Neural cell (in vitro differentiated cells): ENCODE data around the gene KCNAB1. TPM values are rescaled to one million over a fixed set of nuclear protein-coding genes. Genes with fewer than 3 reads are reported as not detected.

Experiments
- H2AFZ ChIP-seq: fragments of 200-600, 300-800 bp; sonication (generic), shearing (Covaris generic); 2 replicates; pipeline ENCODE4 v1.6.0; 2014; ENCODE audit warnings: low read depth, mild to moderate bottlenecking, antibody characterized with exemption, low read length, moderate library complexity
- H3F3A ChIP-seq: fragments of 200-600 bp; shearing (Covaris generic); 2 replicates; pipeline ENCODE4 v1.6.1; 2016; ENCODE audit warnings: mild to moderate bottlenecking, moderate library complexity, mixed read lengths, antibody characterized with exemption, low read length; ENCODE audit not compliant: insufficient read depth, poor library complexity, severe bottlenecking
- H3K27ac ChIP-seq: fragments of 200-600, 300-800 bp; sonication (generic), shearing (Covaris generic); 2 replicates; pipeline ENCODE4 v1.5.1; 2014; ENCODE audit warnings: mild to moderate bottlenecking, low read length, moderate library complexity
- H3K27me3 ChIP-seq: fragments of 300-800, 200-600 bp; sonication (generic), shearing (Covaris generic); 2 replicates; pipeline ENCODE4 v1.6.0; 2014; ENCODE audit warnings: mild to moderate bottlenecking, low read depth, low read length, moderate library complexity; ENCODE audit not compliant: insufficient read depth
- H3K36me3 ChIP-seq: fragments of 300-800, 200-600 bp; sonication (generic), shearing (Covaris generic); 2 replicates; pipeline ENCODE4 v1.5.1; 2014; ENCODE audit warnings: mild to moderate bottlenecking, antibody characterized with exemption, low read length, moderate library complexity; ENCODE audit not compliant: insufficient read depth
- H3K4me2 ChIP-seq: fragments of 300-800, 200-600 bp; sonication (generic), shearing (Covaris generic); 2 replicates; pipeline ENCODE4 v1.6.0; 2014; ENCODE audit warnings: mild to moderate bottlenecking, low read length
- H3K4me3 ChIP-seq: fragments of 300-800, 200-600 bp; sonication (generic), shearing (Covaris generic); 2 replicates; pipeline ENCODE4 v1.5.1; 2014; ENCODE audit warnings: mild to moderate bottlenecking, low read length, moderate library complexity
- H3K79me2 ChIP-seq: fragments of 200-600 bp; shearing (Covaris generic); replicated peaks from 2 replicates; pipeline ENCODE4 v1.6.0; 2014; ENCODE audit warnings: mild to moderate bottlenecking, low read length, moderate library complexity; ENCODE audit not compliant: insufficient read depth
- H3K9ac ChIP-seq: fragments of 300-800, 200-600 bp; sonication (generic), shearing (Covaris generic); 2 replicates; pipeline ENCODE4 v1.6.1; 2016; ENCODE audit warnings: mild to moderate bottlenecking, low read length, mixed read lengths
- H3K9me2 ChIP-seq: fragments of 200-600 bp; shearing (Covaris generic); 2 replicates; pipeline ENCODE4 v1.6.1; 2016; ENCODE audit warnings: mild to moderate bottlenecking, low read length, mixed read lengths; ENCODE audit not compliant: insufficient read depth
- H3K9me3 ChIP-seq: fragments of 200-600, 300-800 bp; sonication (generic), shearing (Covaris generic); 2 replicates; pipeline ENCODE4 v1.6.1; 2016; ENCODE audit warnings: mild to moderate bottlenecking, mixed run types, low read length, moderate library complexity, mixed read lengths
- H4K20me1 ChIP-seq: fragments of 200-600 bp; shearing (Covaris generic); 2 replicates; pipeline ENCODE4 v1.6.1; 2016; ENCODE audit warnings: mild to moderate bottlenecking, mixed run types; ENCODE audit not compliant: insufficient read depth
- EP300 ChIP-seq: fragments of 450-650 bp; conservative IDR thresholded peaks from 2 replicates; pipeline ENCODE4 v1.6.1; 2014; ENCODE audit warnings: antibody characterized with exemption, mild to moderate bottlenecking, moderate library complexity; ENCODE audit not compliant: poor library complexity, severe bottlenecking
- EZH2 ChIP-seq: fragments of 200-600, 300-800 bp; shearing (Covaris generic), sonication (generic); IDR thresholded peaks from 2 replicates; pipeline ENCODE4 v1.6.1; 2014; ENCODE audit warnings: antibody characterized with exemption, low read length, borderline replicate concordance, mild to moderate bottlenecking; ENCODE audit not compliant: insufficient read depth, poor library complexity, severe bottlenecking
- MXI1 ChIP-seq: fragments of 450-650 bp; conservative IDR thresholded peaks from 2 replicates; pipeline ENCODE4 v1.6.1; 2014; ENCODE audit warnings: antibody characterized with exemption, mild to moderate bottlenecking; ENCODE audit not compliant: poor library complexity, severe bottlenecking
- POLR2AphosphoS5 ChIP-seq: IDR thresholded peaks from 2 replicates; pipeline ENCODE4 v1.6.1; 2012
- RAD21 ChIP-seq: fragments of 450-650 bp; conservative IDR thresholded peaks from 2 replicates; pipeline ENCODE4 v1.6.1; 2014; ENCODE audit warnings: antibody characterized with exemption, mild to moderate bottlenecking, moderate library complexity
- SMC3 ChIP-seq: fragments of 450-650 bp; conservative IDR thresholded peaks from 2 replicates; pipeline ENCODE4 v1.6.1; 2014; ENCODE audit warnings: antibody characterized with exemption, mild to moderate bottlenecking, moderate library complexity; ENCODE audit not compliant: poor library complexity
- TAF1 ChIP-seq: IDR thresholded peaks from 2 replicates; pipeline ENCODE4 v1.6.1; 2012; ENCODE audit warnings: low read depth
- polyA plus RNA-seq: library from polyadenylated mRNA; depleted of rRNA; stranded (reverse); fragments of >200 nt; gene quantifications from 2 replicates; pipeline ENCODE4 v1.2.3, GENCODE V29; 2014
- TF ChIP-seq, protein P1 (sequence below): IDR thresholded peaks from 2 replicates; pipeline ENCODE4 v1.6.1; 2012; ENCODE audit warnings: borderline replicate concordance
- TF ChIP-seq, protein P2 (sequence below): fragments of 450-650 bp; IDR thresholded peaks from 2 replicates; pipeline ENCODE4 v1.5.1; 2014; ENCODE audit warnings: antibody characterized with exemption, mild to moderate bottlenecking, moderate library complexity; ENCODE audit not compliant: poor library complexity, severe bottlenecking

KCNAB1 gene
- polyA plus RNA-seq, 1 donor from 2014 or later, result 14.9 TPM

DNA sequence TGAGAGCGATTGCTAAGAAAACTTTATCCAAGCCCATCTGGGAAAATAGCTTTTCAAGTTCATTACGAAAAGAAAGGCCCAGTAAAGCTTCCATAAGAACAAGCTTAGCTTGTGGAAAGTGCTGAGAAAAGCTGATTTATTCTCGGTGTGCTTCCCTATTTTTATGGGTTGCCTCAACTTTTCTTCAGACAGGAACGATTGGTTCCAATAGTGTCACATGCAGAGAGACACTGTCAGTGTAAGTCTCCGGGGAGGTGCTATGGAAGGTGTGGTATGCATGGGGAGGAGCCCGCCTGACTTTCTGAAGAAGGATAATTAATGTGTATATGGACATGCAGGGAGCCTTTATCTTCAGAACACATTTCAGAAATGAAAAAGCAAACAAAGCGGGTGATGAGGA is 257.3 kb downstream of the KCNAB1 start:
- Histone ChIP-seq H3K27me3 (no peaks in the 10 kb centered on the region), H3K36me3 (no peaks in the 10 kb centered on the region), H3K4me2 (no peak overlapping the region), H3K4me3 (no peak overlapping the region), H4K20me1 (no peaks in the 10 kb centered on the region), H3F3A (no peaks in the 10 kb centered on the region), H3K9me2 (no peaks in the 10 kb centered on the region), H2AFZ (no peak overlapping the region), H3K9me3 (no peaks in the 10 kb centered on the region), H3K79me2 (no peaks in the 10 kb centered on the region), H3K27ac (no peak overlapping the region), H3K9ac (no peak overlapping the region)
- TF ChIP-seq TAF1 (no peak), SMC3 (no peak), POLR2AphosphoS5 (no peak), MXI1 (no peak), RAD21 (no peak), EP300 (no peak)
- TF ChIP-seq, protein P1, sequence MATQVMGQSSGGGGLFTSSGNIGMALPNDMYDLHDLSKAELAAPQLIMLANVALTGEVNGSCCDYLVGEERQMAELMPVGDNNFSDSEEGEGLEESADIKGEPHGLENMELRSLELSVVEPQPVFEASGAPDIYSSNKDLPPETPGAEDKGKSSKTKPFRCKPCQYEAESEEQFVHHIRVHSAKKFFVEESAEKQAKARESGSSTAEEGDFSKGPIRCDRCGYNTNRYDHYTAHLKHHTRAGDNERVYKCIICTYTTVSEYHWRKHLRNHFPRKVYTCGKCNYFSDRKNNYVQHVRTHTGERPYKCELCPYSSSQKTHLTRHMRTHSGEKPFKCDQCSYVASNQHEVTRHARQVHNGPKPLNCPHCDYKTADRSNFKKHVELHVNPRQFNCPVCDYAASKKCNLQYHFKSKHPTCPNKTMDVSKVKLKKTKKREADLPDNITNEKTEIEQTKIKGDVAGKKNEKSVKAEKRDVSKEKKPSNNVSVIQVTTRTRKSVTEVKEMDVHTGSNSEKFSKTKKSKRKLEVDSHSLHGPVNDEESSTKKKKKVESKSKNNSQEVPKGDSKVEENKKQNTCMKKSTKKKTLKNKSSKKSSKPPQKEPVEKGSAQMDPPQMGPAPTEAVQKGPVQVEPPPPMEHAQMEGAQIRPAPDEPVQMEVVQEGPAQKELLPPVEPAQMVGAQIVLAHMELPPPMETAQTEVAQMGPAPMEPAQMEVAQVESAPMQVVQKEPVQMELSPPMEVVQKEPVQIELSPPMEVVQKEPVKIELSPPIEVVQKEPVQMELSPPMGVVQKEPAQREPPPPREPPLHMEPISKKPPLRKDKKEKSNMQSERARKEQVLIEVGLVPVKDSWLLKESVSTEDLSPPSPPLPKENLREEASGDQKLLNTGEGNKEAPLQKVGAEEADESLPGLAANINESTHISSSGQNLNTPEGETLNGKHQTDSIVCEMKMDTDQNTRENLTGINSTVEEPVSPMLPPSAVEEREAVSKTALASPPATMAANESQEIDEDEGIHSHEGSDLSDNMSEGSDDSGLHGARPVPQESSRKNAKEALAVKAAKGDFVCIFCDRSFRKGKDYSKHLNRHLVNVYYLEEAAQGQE, result no peak
- TF ChIP-seq, protein P2, sequence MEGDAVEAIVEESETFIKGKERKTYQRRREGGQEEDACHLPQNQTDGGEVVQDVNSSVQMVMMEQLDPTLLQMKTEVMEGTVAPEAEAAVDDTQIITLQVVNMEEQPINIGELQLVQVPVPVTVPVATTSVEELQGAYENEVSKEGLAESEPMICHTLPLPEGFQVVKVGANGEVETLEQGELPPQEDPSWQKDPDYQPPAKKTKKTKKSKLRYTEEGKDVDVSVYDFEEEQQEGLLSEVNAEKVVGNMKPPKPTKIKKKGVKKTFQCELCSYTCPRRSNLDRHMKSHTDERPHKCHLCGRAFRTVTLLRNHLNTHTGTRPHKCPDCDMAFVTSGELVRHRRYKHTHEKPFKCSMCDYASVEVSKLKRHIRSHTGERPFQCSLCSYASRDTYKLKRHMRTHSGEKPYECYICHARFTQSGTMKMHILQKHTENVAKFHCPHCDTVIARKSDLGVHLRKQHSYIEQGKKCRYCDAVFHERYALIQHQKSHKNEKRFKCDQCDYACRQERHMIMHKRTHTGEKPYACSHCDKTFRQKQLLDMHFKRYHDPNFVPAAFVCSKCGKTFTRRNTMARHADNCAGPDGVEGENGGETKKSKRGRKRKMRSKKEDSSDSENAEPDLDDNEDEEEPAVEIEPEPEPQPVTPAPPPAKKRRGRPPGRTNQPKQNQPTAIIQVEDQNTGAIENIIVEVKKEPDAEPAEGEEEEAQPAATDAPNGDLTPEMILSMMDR, result no peak

DNA sequence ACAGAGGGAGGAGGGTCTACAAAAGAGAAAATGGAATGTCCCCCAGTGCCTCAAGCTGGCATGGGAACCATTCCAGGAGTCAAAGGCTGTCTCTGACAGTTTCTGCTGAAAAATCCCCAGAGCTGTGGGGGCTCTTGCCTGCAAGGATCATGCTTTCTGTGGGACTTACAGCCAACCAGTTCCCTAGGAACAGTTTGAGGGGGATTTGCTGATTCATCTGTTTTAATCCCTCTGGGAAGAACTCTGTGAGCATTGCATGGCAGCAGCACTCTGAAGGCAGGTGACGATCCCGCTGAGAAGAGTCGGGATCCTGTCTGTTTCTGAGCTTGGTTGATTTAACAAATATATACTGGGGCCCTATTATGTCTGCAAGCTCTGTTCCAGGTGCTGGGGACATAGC is 258.5 kb downstream of the KCNAB1 start:
- Histone ChIP-seq H3F3A (no peaks in the 10 kb centered on the region), H3K9ac (no peak overlapping the region), H3K4me2 (no peak overlapping the region), H4K20me1 (no peaks in the 10 kb centered on the region), H3K4me3 (no peak overlapping the region), H3K79me2 (no peaks in the 10 kb centered on the region), H2AFZ (no peak overlapping the region), H3K9me3 (no peaks in the 10 kb centered on the region), H3K36me3 (no peaks in the 10 kb centered on the region), H3K9me2 (no peaks in the 10 kb centered on the region), H3K27me3 (no peaks in the 10 kb centered on the region), H3K27ac (no peak overlapping the region)
- TF ChIP-seq EZH2 (no peak), MXI1 (no peak), TAF1 (no peak), SMC3 (no peak), POLR2AphosphoS5 (no peak)
- TF ChIP-seq, protein P1, result no peak
